ENCODE data around the gene NEUROG2.
"Not testable (repeated sequence)": the region's sequence is repeated elsewhere in the genome, so short reads cannot be mapped to it uniquely, and the experiment has no call there.

The NEUROG2 gene

DNA sequence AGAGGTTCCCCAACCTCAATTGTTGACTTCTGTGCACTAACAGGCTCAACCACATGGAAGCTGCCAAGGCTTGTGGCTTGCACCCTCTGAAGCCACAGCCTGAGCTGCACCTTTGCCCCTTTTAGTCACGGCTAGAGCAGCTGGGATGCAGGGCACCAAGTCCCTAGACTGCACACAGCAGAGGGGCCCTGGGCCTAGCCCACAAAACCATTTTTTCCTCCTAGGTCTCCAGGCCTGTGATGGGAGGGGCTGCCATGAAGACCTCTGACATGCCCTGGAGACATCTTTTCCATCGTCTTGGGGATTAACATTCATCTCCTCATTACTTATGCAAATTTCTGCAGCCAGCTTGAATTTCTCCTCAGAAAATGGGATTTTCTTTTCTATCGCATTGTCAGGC, 25.2 kb downstream of the NEUROG2 start:
- not testable (repeated sequence) for DNase-seq (ENCODE audit: low read depth in 2 of 2)

DNA sequence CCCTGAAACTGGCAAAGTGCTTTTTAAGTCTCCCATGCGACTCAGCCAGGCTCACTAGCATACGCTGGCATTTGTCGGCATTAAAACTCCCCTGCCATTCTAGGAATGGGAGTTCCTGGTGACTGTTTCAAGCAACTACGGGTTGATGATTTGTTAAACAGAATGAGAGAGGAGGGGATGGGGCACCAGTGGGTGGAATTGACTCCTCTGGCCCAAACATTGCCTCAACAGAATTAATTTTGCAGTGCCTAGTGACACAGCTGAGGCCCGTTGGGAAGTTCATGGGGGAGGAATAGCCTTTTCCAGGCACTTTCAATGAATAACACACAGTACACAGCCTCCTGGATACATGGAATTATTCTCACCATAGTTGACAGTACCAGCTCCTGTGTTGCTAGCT, 30.1 kb downstream of the NEUROG2 start:
- DNase-seq (ENCODE audit: low read depth in 2 of 2) = no peak

DNA sequence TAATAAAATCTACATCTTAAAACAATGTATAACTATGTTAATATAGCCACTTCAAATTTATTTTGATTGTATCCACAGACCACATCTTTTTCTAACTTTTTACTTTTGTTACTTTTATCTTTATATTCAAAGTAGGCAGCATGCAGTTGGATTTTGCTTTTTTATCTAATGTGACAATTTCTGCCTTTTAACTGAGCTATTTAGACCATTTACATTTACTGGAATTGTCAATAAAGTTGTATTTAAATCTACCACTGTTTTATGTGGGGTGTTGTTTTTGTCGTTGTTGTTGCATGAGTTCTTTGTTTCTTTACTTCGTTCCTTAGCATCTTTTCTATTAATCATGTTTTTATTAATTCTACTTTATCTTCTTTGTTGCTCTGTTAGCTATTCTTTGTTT, 42.0 kb downstream of the NEUROG2 start:
- no peak for DNase-seq (ENCODE audit: low read depth in 2 of 2)

DNA sequence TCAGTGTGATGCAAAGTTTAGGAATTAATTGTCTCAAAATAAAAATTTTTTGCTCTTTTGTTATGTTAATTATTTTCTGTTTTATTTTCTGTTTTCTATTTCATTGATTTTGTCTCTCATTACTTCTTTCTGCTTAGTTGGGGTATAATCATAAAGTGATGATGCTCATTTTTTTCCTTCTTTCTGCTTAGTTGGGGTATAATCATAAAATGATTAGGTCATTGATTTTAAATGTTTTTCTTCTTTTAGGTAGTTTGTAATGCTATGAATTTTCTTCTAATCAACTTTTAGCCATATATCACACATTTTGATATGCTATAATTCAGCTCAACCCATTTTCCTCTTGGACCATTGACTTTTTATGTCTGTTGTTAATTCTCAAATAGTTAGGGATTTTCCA, 43.7 kb downstream of the NEUROG2 start:
- no peak for DNase-seq (ENCODE audit: low read depth in 2 of 2)
